HG03432 (cell line): ENCODE data around the gene IGF2R.
"Not testable (repeated sequence)": the region's sequence is repeated elsewhere in the genome, so short reads cannot be mapped to it uniquely, and the experiment has no call there.

ENCODE experiments used
- ATAC-seq: cut with Tn5 transposase; IDR thresholded peaks from one replicate; pipeline ENCODE4 v1.9.1; 2021; ENCODE audit warnings: mild to moderate bottlenecking, moderate library complexity; ENCODE audit not compliant: unreplicated experiment

IGF2R gene

GRCh38 chr6:159952289-159953005 lies 16.4 kb upstream of the IGF2R start:
- ATAC-seq: no peak

- no peak for ATAC-seq
These were observed 15.7 kb upstream of the IGF2R start for GRCh38 chr6:159953091-159953601.

- no peak for ATAC-seq
These were observed 12.9 kb upstream of the IGF2R start for GRCh38 chr6:159955945-159956361.

GRCh38 chr6:159957071-159957673 lies 11.7 kb upstream of the IGF2R start:
- ATAC-seq: no peak

GRCh38 chr6:159959165-159959975 lies 9.5 kb upstream of the IGF2R start:
- ATAC-seq: peak; percentile 76

GRCh38 chr6:159959976-159960384 lies 8.9 kb upstream of the IGF2R start:
- no peak for ATAC-seq

- ATAC-seq: no peak
These were observed 8.4 kb upstream of the IGF2R start for GRCh38 chr6:159960485-159960884.

- no peak for ATAC-seq
These were observed 7.4 kb upstream of the IGF2R start for GRCh38 chr6:159961528-159961927.

- no peak for ATAC-seq
These were observed 5.8 kb upstream of the IGF2R start for GRCh38 chr6:159963111-159963510.

- no peak for ATAC-seq
These were observed 4.8 kb upstream of the IGF2R start for GRCh38 chr6:159964046-159964445.

GRCh38 chr6:159966339-159966738 lies 2.5 kb upstream of the IGF2R start:
- ATAC-seq: no peak

- ATAC-seq: no peak
These were observed 1.9 kb upstream of the IGF2R start for GRCh38 chr6:159966981-159967380.

GRCh38 chr6:159967621-159968020 lies 1.3 kb upstream of the IGF2R start:
- ATAC-seq: not testable (repeated sequence)

GRCh38 chr6:159969204-159969912 lies 476 bp downstream of the IGF2R start:
- ATAC-seq: peak; percentile 35

- peak; percentile 30 for ATAC-seq
These were observed 1.0 kb downstream of the IGF2R start for GRCh38 chr6:159969921-159970320.

- ATAC-seq: no peak
These were observed 1.8 kb downstream of the IGF2R start for GRCh38 chr6:159970659-159971063.

GRCh38 chr6:159971341-159972178 lies 2.7 kb downstream of the IGF2R start:
- no peak for ATAC-seq

GRCh38 chr6:159972506-159973268 lies 3.8 kb downstream of the IGF2R start:
- ATAC-seq: no peak

- ATAC-seq: no peak
These were observed 4.5 kb downstream of the IGF2R start for GRCh38 chr6:159973406-159973805.
